Mucosa of descending colon (tissue), 3 donors: ENCODE measurements around the gene COQ8B. TPM values are rescaled to one million over a fixed set of nuclear protein-coding genes. Genes with fewer than 3 reads are reported as not detected.

Experiments
- ATAC-seq: fragments of 200-7000 bp; cut with Tn5 transposase; one replicate; pipeline ENCODE4 v1.9.1; 2020; ENCODE audit warnings: mild to moderate bottlenecking, moderate library complexity
- DNase-seq, 3 donors: peaks; one replicate each; pipeline ENCODE4 v3.0.0-alpha.2; 2020
- H3K36me3 ChIP-seq: fragments of 200-600 bp; one replicate; pipeline ENCODE4 v1.8.0; 2021; ENCODE audit warnings: low read depth, mild to moderate bottlenecking
- H3K4me1 ChIP-seq: fragments of 200-600 bp; one replicate; pipeline ENCODE4 v1.8.0; 2021; ENCODE audit warnings: low read depth, mild to moderate bottlenecking
- H3K4me3 ChIP-seq: fragments of 200-600 bp; one replicate; pipeline ENCODE4 v1.8.0; 2021; ENCODE audit warnings: mild to moderate bottlenecking
- H3K9me3 ChIP-seq: fragments of 200-600 bp; one replicate; pipeline ENCODE4 v1.8.0; 2021; ENCODE audit warnings: mild to moderate bottlenecking
- CTCF ChIP-seq: fragments of 200-600 bp; IDR thresholded peaks from one replicate; pipeline ENCODE4 v1.8.0; 2022; ENCODE audit warnings: antibody characterized with exemption, mild to moderate bottlenecking
- intact Hi-C, 2 donors: fragments of 100-400 bp; cut with DNase I in 1 of 2; cut with micrococcal nuclease in 1 of 2; formaldehyde crosslinking; loops; one replicate each; pipeline versions ENCODE4 v1.11.0 to v1.11.1; 2022; cut with DNase I, micrococcal nuclease
- total RNA-seq, 3 donors: library from RNA; stranded (reverse); fragmentation: NEBNext Ultra II Directional in 2 of 3; extraction: Animal tissue kit (Norgen Biotek cat#: 25700) in 2 of 3; gene quantifications; one replicate each; pipeline versions ENCODE4 v1.2.1 to v1.2.4, GENCODE V29; 2021 to 2023
- donor health status: DM: no; HTN: no; CAD: no; lungs with moderate emphysema.
- donor health status: DM: no; HTN: no; CAD: no.
- donor health status: DM: no; HTN: yes; CAD: no.

Gene COQ8B
- total RNA-seq, 3 donors from 2014 or later, result 29.9 to 49.2 (median 39.3) TPM

- H3K9me3 ChIP-seq, result no peaks in the 10 kb centered on the region
- peaks cover 3% of the 10 kb centered on the region for H3K36me3 ChIP-seq
- TF ChIP-seq CTCF, result no peak
- H3K4me1 ChIP-seq, result no peaks in the 10 kb centered on the region
- no peak overlapping the region for H3K4me3 ChIP-seq
- ATAC-seq (no peak), DNase-seq (no peak)
- intact Hi-C loops, result no loop called here
Measured at GRCh38 chr19:40703029-40703755, 13.5 kb downstream of the COQ8B start.

- peak in 2 of 3 donors; percentile 41 for DNase-seq
- H3K9me3 ChIP-seq, result no peaks in the 10 kb centered on the region
- intact Hi-C loops, result no loop called here
- no peaks in the 10 kb centered on the region for H3K4me1 ChIP-seq
- TF ChIP-seq CTCF, result no peak
- no peak overlapping the region for H3K4me3 ChIP-seq
- H3K36me3 ChIP-seq, result peaks cover 3% of the 10 kb centered on the region
- ATAC-seq, result peak; percentile 67
Measured at GRCh38 chr19:40702337-40703012, 14.2 kb downstream of the COQ8B start.

GRCh38 chr19:40701758-40702157 lies 14.9 kb downstream of the COQ8B start:
- Histone ChIP-seq H3K36me3 (peaks cover 3% of the 10 kb centered on the region), H3K9me3 (no peaks in the 10 kb centered on the region), H3K4me1 (no peaks in the 10 kb centered on the region), H3K4me3 (no peak overlapping the region)
- no peak for DNase-seq
- intact Hi-C loops, result no loop called here
- TF ChIP-seq CTCF, result no peak
- ATAC-seq, result no peak

GRCh38 chr19:40700083-40700482 lies 16.6 kb downstream of the COQ8B start:
- intact Hi-C loops, result no loop called here
- no peaks in the 10 kb centered on the region for H3K9me3 ChIP-seq
- DNase-seq, result no peak
- peaks cover 3% of the 10 kb centered on the region for H3K36me3 ChIP-seq
- no peak overlapping the region for H3K4me3 ChIP-seq
- no peak for TF ChIP-seq CTCF
- no peaks in the 10 kb centered on the region for H3K4me1 ChIP-seq
- no peak for ATAC-seq

GRCh38 chr19:40697007-40697406 lies 19.7 kb downstream of the COQ8B start:
- H3K4me1 ChIP-seq, result no peaks in the 10 kb centered on the region
- H3K9me3 ChIP-seq, result no peaks in the 10 kb centered on the region
- DNase-seq (no peak), ATAC-seq (no peak)
- TF ChIP-seq CTCF, result no peak
- H3K4me3 ChIP-seq, result no peak overlapping the region
- intact Hi-C loops, result no loop called here
- H3K36me3 ChIP-seq, result no peaks in the 10 kb centered on the region
